ENCODE results near the gene TPM2.

TPM2 gene
- total RNA-seq = 1.9 to 54.6 (median 8.3) reads per million in 17 experiments

GRCh38 chr9:35689542-35690293 lies at the start of gene TPM2:
Gene TPM2 (minus strand): TSS chr9:35689925. CDS start chr9:35689817, 108 bp downstream.
- DNase-seq = no peak

DNA sequence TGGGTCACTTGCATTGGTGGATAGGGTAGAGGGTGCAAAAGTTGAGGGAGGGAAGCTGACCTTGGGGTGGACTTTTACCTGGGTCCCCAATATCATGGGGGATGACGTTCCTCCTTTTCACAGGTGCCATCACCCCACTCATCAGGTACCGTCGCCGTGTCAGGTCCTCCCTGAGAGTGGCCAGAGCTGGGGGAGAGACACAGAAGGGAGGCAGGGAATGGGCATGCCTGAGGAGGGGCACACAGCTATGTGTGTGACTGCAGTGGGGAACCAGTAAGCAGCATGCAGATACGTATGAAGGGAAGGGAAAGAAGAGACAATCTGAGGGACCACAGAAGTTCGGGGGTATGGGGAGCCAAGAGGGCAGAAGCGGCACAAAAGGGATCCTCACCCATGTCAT lies 49.2 kb upstream of the TPM2 start:
- no peak for DNase-seq

GRCh38 chr9:35738186-35738585 lies 48.5 kb upstream of the TPM2 start:
- DNase-seq = no peak

DNA sequence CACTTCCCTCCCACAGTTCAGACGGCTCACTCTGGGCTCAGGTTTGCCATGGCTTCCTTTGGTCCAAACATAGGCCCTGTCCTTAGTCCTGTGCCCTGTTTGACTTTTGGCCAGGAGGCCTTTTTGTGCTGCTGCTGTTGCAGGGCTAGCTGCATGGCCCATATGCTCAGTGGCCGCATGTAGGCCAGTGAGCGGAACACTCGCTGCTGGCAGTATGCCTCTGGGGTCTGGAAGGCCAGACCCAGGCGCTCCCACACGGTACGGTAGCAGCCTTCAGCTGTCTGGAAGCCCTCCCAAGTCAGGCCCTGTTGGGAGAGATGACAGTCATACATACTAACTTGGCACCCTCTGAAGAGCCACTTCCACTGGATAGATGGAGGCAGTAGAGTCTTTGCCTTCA lies 47.4 kb upstream of the TPM2 start:
- DNase-seq = no peak

GRCh38 chr9:35736201-35736633 lies 46.5 kb upstream of the TPM2 start:
- peak; percentile 74 to 82 (median 79) for DNase-seq

DNA sequence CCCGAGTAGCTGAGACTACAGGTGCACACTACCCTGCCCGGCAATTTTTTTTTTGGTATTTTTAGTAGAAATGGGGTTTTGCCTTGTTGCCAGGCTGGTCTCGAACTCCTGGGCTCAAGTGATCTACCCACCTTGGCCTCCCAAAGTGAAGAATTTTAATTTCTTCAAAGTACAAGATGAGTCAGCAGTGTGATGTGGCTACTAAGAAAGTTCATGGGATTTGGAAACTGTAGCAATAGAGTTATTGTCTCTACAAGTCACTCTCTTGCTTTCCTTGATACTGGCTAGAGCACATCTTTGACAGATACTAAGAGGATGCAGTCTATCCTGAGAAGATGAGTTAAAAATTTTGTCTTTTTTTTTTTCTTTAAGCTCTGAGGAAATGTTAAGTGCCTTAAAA lies 44.4 kb upstream of the TPM2 start:
- no peak for DNase-seq

DNA sequence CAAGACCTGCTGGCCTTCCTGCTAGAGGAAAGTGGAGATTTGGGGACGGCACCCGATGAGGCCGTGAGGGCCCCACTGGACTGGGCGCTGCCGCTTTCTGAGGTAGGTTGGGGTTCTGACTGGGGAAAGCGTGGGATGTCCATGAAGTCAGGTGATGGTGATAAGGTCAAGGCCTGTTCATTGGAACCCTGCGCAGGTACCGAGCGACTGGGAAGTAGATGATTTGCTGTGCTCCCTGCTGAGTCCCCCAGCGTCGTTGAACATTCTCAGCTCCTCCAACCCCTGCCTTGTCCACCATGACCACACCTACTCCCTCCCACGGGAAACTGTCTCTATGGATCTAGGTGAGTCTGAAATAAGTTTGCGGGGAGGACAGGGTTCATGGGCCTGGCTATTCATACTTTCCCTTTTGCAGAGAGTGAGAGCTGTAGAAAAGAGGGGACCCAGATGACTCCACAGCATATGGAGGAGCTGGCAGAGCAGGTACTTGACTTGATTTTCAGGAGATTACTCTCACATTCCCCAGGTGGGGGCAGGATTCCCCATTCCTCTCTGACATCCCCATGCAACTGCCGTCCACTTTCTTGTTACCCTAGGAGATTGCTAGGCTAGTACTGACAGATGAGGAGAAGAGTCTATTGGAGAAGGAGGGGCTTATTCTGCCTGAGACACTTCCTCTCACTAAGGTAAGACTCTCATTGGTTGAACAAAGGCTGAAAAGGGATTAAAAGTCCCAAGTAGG lies 43.2 kb upstream of the TPM2 start:
- peak; percentile 15 to 63 (median 54) for DNase-seq

- DNase-seq = peak; percentile 98 to 100 (median 100)
These were observed 42.6 kb upstream of the TPM2 start, which contains the start of the genes CREB3 and TLN1 for GRCh38 chr9:35732185-35732799. Gene CREB3 (plus strand): TSS chr9:35732666. CDS start chr9:35732773, 107 bp downstream. Gene TLN1 (minus strand): TSS chr9:35732195. CDS start chr9:35725694, 6,501 bp downstream.

- peak in 1 of 4 experiments; percentile 22 for DNase-seq
These were observed 41.9 kb upstream of the TPM2 start for GRCh38 chr9:35731415-35732184.

- DNase-seq = no peak
These were observed 40.7 kb upstream of the TPM2 start for GRCh38 chr9:35730486-35730854.

- DNase-seq = peak; percentile 80 to 92 (median 90)
These were observed 40.2 kb upstream of the TPM2 start for GRCh38 chr9:35729700-35730485.

DNA sequence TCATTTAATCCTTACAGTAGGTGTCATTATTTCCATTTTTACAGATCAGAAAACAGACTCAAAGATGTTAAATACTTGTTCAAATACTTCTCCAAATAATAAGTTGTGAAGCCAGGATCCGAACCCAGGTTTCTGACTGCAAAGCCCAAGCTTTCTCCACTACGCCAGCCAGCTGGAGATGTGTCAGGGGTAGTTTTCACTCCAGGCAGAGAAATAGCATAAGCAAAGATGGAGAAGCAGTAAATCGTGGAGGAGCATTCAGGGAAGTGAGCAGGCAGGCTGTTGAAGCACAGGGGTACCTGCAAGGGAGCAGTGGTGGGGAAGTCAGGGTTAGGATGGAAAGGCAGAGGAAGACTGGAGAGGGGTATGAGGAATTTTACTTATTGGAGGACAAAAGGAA lies 39.4 kb upstream of the TPM2 start:
- DNase-seq = no peak

- peak; percentile 77 to 88 (median 85) for DNase-seq
These were observed 38.6 kb upstream of the TPM2 start for GRCh38 chr9:35728041-35728971.

- DNase-seq = no peak
These were observed 37.9 kb upstream of the TPM2 start for GRCh38 chr9:35727676-35728040.

DNA sequence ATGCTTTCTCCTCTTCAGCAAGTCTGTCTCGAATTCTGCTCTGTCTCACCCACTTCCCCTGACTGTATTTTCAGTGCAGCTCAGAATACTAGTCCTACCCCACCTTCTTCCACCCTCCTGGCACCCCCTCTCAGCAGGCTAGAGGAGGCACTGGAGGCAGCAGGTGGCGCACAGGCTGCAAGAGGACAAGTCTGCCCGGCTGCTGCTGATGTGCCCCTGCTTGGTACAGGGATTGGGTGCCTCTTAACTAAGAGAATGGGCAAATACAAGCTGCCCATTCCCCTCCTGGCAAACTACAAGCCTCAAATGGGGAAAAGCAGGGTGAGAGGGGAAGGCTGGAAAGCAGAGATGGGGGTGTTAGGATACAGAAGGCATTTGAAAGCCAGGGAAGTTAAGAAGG lies 37.2 kb upstream of the TPM2 start:
- DNase-seq = peak; percentile 13 to 62 (median 38)

GRCh38 chr9:35725362-35725761 lies 35.6 kb upstream of the TPM2 start:
- no peak for DNase-seq

DNA sequence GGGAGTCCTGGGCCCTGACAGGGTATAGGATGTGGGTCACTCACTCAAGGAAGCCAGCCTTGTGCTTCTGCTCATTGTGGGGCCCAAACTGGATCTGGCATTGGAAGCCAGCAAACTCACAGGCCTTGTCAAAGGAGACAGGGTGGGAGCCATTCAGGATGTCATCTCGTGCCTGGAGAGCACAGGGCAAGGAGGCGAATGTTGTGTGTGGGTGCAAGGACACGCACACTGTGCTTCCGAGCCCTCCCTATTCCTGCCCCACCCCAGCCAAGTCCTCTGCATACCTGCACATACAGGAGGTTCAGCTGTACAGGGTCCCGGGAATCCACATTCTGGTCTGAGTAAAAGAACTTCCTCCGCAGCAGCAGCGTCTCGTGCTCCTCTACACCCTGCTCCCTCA lies 34.2 kb upstream of the TPM2 start:
- no peak for DNase-seq

DNA sequence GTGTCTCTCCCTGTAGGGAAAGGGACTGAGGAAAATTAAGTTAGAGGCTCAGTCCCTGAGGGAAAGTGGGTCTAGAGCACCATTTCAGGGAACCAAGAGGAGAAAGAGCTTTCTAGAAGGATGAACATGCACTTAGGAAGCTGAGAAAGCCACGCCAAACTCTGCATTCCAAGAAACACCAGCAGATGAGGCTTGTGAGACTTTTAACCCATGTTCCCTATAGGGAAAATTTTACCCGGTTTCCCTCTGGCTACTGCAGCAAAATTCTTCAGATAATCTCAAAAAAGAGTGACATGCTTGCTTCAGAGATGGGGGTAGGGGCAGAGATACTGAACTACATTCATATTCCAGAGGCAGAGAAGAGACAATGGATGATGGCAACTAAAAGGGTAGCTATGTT lies 33.7 kb upstream of the TPM2 start:
- DNase-seq = no peak

- DNase-seq = no peak
These were observed 29.8 kb upstream of the TPM2 start for GRCh38 chr9:35719546-35719945.

DNA sequence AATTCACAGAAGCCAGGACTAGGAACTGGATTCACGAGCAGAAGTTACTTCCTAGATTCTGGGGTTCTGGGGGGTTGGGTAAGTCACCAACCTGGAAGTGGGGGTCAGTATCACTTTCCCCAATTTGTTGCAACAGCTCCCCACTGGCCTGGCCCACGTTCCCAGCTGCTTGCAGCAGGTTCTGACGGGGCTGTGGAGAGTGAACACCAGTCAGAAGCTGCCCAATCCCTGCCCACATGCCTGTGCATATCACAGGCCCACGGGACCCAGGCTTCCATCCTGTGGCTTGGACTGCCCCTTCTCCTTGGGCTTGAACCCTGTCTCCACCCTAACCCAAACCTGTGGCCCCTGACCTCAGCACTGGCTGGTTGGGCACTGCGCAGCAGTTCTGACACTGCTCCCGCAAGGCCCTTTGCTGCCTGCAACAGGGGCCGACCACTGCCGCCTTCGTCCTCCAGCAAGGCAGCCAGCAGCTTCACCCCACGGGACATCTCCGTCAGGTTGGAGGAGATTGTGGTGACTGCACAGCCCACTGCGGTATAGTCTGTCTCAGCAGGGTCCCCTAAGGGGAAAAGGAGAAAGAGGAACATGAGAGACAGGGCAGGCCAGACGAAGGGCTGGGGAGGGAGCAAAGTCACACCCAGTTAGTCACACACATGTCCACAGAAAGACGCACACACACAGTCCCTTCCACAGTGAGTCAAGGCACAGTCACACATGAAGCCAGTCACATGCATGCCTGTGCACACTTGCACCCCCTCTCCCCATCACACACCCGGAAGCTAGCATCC lies 29.2 kb upstream of the TPM2 start:
- DNase-seq = peak; percentile 53 to 78 (median 73)
